ENCODE results near the gene PNPLA6. TPM values are rescaled to one million over a fixed set of nuclear protein-coding genes. Genes with fewer than 3 reads are reported as not detected.
"Not testable (repeated sequence)": the region's sequence is repeated elsewhere in the genome, so short reads cannot be mapped to it uniquely, and the experiment has no call there.

PNPLA6 gene
- polyA plus RNA-seq, 1 donor: 34.7 TPM

- DNase-seq: no peak
Observed at GRCh38 chr19:7556696-7557315, 21.3 kb downstream of the PNPLA6 start.

DNA sequence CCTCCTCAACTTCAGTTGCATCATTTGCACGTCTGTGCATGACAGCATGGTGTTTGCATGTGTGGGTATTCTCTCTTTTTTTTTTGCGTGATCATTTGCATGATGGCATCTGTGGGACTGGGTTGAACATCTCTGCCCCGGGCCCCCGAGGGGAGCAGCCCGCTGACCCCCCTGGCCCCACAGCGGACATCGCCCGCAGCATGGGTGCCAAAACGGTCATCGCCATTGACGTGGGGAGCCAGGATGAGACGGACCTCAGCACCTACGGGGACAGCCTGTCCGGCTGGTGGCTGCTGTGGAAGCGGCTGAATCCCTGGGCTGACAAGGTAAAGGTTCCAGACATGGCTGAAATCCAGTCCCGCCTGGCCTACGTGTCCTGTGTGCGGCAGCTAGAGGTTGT lies 23.1 kb downstream of the PNPLA6 start:
- no peak for DNase-seq

- no peak for DNase-seq
Observed at GRCh38 chr19:7559102-7559501, 23.6 kb downstream of the PNPLA6 start.

- no peak for DNase-seq
Observed at GRCh38 chr19:7560255-7560654, 24.7 kb downstream of the PNPLA6 start.

DNA sequence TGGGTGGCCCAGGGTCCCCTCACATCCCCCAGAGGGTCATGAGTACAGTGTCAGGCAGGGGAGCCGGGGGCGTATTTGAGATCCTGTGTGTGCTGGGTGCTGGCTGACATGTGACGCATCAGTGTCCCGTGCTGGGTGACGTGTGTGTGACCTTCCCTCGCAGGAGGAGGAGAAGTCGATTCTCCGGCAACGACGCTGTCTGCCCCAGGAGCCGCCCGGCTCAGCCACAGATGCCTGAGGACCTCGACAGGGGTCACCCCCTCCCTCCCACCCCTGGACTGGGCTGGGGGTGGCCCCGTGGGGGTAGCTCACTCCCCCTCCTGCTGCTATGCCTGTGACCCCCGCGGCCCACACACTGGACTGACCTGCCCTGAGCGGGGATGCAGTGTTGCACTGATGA lies 25.8 kb downstream of the PNPLA6 start:
- no peak for DNase-seq

- DNase-seq: no peak
Observed at GRCh38 chr19:7562646-7563393, 27.3 kb downstream of the PNPLA6 start.

DNA sequence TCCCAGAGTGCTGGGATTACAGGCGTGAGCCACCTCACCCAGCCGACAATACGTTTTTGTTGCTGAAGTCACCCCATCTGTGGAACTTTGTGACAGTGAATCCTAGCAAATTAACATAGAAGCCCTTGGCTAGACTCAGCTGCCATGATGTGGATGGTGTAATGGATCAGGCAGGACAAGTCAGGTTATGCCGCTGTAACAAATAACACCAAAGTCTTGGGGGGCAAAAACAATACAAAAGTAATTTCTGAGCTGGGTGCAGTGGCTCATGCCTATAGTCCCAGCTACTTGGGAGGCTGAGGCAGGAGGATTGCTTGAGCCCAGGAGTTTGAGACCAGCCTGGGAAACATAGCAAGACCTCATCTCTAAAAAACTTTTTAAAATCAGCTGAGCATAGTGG lies 29.3 kb downstream of the PNPLA6 start:
- DNase-seq: no peak

- no peak for DNase-seq
Observed at GRCh38 chr19:7565332-7565731, 29.8 kb downstream of the PNPLA6 start.

DNA sequence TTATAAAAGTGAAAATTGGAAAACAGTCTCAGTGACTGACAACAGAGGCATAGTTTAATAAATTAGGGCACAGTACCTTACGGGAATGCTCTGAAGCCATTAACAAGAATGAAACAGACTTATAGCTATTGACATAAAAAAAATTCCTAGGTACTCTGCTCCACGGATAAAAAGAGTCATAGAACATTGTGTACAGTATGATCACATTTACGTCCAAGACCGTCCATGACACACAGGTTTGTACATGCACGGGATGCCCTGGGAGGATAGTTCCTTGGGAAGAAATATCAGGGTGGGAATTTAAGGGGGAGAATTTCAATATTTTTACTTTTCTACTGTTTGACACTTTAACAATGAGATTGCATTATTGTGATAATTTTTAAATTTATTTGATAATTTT lies 35.2 kb downstream of the PNPLA6 start:
- no peak for DNase-seq

DNA sequence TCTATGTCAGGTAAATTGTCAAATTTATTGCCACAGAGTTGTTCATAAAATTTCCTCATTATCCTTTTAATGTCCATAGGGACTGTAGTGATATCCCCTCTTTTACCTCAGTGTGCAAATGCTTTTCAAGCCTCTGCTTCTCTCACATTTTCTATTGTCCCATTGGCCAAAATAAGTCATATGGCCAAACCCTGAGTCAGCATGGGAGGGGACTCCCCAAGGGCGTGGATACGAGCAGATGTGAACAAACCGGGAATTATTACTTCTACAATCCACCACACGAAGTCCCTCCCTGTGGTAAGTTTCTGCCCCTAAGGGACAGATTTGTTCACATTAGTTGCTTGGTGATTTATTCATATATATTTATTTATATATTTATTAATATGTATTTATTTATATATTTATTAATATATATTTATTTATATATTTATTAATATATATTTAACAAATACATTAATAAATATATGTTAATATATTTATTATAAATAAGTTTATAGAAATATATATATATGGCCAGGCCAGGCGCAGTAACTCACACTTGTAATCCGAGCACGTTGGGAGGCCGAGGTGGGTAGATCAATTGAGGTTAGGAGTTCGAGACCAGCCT lies 40.0 kb downstream of the PNPLA6 start:
- no peak for DNase-seq

DNA sequence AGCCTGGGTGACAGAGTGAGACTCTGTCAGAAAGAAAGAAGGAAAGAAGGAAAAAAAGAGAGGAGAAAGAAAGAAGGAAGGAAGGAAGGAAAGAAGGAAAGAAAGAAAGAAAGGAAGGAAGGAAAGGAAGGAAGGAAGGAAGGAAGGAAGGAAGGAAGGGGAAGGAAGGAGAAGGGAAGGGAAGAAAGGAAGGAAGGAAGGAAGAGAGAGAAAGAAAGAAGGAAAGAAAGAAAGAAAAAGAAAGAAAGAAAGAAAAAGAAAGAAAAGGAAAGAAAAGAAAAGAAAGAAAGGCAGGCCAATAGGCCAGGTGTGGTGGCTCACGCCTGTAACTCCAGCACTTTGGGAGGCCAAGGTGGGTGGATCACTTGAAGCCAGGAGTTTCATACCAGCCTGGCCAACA lies 41.9 kb downstream of the PNPLA6 start:
- DNase-seq: not testable (repeated sequence)

- no peak for DNase-seq
Observed at GRCh38 chr19:7578127-7578526, 42.6 kb downstream of the PNPLA6 start.

DNA sequence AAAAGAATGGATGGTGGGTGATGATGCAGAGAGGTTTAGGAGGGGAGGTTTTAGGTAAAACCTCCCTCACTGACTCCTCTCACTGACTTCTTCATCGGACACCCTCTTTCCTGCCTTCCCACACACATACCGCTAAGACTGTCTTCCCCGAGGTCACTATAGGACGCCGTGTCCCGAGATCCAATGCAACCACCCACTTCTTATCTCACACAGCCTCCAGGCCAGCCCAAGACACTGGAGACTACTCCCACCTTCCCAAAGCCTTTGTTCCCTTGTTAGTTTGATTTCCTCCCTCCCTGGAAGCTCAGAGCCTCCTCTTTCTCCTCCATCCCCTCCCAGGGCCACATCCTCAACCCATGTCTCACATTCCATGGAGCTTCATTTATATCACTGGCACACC lies 43.7 kb downstream of the PNPLA6 start:
- no peak for DNase-seq

DNA sequence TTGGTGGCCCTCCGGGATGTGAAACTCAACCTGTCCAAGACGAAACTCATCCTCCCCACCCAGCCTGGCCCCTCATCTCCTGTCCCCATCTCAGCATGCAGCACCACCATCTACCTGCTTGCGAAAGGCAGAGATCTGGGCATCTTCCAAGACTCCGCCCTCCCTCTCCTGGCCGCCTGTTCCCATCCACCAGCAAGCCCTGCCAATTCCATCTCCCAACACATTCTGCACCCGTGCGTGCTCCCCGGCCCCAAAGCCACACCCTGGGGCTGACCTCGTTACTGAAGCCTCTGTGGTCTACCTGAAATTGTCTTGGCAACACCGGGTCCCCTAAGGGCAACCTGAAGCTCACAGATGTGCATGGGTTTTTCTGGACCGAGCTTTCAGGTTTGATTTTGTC lies 46.9 kb downstream of the PNPLA6 start:
- DNase-seq: no peak

- no peak for DNase-seq
Observed at GRCh38 chr19:7589822-7590221, 54.3 kb downstream of the PNPLA6 start.

- no peak for DNase-seq
Observed at GRCh38 chr19:7590256-7590655, 54.7 kb downstream of the PNPLA6 start.

- no peak for DNase-seq
Observed at GRCh38 chr19:7595466-7596133, 60.1 kb downstream of the PNPLA6 start, which contains the start of gene CAMSAP3. Gene CAMSAP3 (plus strand): TSS chr19:7595863. CDS start chr19:7596003, 140 bp downstream.

DNA sequence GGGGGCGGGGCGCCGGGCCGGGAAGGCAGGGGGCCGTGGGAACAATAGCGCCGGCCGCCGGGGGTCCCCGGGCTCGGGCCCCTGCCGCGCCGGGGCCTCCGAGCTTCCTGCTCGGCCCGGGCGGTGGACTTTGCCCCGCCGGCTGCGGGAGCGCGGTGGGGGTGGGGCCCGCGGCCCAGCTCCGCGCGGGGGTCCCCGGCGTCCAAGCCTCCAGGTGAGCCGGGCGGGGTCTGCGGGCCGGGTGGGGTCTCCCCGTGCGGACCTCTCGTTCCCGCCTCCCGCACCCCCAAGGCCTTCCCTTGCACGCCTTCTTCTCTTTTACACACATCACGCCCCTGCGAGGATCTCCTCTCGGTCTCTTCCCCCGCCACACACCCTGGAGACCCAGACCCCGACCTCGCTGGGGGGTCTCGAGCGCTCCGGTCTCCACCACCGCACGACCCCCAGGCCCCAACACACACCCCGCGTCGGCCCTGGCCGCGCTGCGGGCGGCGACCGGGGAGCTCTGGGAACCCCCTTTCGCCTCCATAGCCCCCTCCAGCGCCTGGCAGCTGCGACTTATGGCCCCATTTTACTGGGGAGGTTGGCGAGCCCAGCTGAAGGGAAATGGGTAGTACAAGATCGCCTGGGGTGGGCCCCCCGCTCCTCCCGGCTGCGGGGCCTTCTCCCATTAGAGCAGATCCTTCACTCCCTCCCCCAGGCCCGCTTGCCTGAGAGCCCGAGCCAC lies 60.9 kb downstream of the PNPLA6 start:
- no peak for DNase-seq

GRCh38 chr19:7597689-7598088 lies 62.2 kb downstream of the PNPLA6 start:
- DNase-seq: no peak

- no peak for DNase-seq
Observed at GRCh38 chr19:7598180-7598579, 62.7 kb downstream of the PNPLA6 start.

- no peak for DNase-seq
Observed at GRCh38 chr19:7600721-7601120, 65.2 kb downstream of the PNPLA6 start.

GRCh38 chr19:7602240-7602934 lies 66.9 kb downstream of the PNPLA6 start:
- DNase-seq: no peak
